ENCODE results near the gene SDK1. TPM values are rescaled to one million over a fixed set of nuclear protein-coding genes. Genes with fewer than 3 reads are reported as not detected.

The SDK1 gene
- polyA plus RNA-seq, 1 donor: 3.6 TPM

DNA sequence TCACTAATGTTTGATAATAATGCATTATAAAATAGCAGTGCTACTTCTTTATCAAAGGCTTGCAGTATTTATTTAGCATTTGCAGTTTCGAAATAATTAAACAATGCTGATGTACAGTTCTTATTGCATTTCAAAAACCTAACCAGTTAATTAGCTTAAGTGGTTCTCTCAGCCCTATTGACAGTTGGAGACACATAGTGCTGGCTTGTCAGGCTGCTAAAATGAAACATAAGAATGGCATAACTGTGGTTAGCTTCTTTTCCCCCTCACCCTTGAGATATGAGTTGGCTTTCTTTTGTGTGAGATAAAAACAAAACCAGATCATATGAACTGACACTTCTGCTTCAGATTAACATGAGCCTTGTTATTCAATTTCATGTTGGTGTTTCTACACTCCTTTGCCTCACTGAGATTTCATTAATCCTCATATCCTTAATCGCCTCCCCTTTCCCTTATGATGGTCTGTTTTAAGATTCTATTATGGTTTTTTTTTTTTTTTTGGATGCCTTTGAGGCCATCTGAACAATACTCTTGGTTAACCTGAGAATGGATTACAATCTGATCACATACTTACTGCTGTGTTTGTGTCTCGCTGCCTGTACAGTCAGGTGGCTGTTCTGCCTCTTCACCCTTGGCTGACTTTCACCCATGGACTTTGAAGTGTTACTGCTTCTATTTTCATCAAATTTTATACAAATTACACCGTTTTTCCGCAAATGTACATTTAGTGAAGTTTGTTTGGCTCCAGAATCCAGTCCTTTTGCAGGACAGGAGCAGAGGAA lies 108.0 kb downstream of the SDK1 start:
- DNase-seq: no peak

DNA sequence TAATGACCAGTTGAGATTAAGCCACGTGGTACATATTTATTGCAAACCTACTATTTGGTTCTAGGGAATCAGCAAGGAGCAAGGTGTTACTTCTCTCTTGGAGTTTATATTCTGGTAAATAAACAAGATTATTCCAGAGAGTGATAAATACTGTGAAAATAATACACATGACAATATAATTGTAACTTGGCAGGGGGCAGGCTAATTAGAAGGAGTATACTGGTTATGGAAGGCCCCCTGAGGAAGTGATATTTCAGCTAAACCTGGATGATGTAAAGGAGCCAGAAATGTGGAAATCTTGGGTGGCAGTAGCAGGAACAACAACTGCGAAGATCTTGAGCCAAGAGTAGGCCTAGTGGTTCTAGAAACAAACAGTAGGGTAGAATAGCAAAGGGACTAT lies 111.8 kb downstream of the SDK1 start:
- no peak for DNase-seq

DNA sequence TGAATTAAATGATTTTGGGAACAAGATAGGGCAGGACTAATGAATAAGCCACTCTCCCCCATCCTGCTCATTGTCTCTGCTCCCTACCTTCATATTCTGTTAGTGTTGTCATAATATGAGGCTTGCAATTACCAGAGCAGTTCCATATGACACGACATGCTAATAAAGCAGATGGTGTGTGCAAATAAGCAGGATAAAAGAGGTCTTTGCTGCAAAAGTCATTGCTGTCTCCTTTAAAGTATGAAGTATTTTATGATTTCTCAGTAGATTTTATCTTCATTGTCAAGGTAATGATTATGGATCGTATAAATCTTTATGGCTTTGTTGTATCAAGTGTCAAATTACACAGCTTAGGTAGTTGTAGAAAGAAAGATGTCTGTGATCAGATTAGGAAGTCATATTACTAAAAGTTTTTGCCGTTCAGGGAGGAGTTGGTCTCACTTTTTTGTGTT lies 114.8 kb downstream of the SDK1 start:
- DNase-seq: no peak

DNA sequence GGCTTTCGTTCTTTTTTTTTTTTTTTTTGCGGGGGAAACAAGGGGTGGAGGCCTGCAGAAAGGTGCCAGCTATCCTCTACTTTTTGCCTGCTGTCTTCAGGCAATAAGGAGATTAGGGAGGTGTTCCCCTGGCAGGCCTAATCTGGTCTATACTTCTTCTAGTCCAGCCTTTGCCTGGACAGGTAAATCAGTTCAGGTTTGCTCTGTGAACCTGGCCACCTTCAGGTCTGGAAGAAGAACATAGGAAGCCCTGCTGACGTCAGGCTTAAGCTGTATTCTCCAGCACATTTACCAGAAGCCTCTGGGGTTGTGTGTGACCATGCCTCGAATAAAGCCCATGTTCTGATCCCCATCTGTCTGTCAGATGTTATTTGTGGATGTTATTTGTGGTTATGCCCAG lies 115.4 kb downstream of the SDK1 start:
- DNase-seq: no peak

DNA sequence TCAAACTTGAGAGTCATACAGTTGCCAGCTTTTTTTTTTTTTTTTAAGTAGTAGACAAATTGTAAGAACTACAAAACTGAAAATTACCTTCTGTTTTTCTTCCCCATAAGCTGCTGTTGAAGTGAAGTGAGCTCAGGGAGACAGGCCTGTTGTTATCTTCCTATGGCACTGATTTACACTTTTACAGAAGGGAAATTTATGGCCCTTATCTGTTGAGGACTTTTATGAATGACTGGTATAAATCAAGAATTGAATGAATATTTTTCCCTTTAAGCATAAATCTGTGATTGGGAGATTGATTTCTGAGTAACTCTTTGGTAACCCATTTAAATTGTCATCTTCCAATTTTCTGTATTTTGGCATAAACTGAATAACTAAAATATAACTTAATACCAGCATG lies 124.0 kb downstream of the SDK1 start:
- no peak for DNase-seq

DNA sequence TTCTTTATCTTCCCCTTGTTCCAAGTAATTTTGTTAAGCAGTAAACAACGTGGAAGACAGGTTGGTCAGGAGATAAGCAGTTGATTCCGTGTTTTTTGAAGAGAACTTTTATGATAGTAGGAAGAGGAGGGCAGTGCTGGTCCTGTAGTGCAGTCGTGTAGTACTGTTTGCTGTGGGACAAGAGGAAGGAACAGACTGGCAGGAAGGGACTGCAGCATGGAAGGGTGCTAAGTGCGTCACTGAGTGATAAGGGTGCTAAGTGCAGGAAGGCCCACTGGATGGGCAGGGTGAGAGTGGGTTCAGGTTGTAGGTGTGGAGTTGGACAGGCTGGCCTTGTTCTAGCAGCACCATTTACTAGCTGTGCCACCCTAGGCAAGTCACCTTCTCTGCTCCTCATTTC lies 125.0 kb downstream of the SDK1 start:
- DNase-seq: no peak

DNA sequence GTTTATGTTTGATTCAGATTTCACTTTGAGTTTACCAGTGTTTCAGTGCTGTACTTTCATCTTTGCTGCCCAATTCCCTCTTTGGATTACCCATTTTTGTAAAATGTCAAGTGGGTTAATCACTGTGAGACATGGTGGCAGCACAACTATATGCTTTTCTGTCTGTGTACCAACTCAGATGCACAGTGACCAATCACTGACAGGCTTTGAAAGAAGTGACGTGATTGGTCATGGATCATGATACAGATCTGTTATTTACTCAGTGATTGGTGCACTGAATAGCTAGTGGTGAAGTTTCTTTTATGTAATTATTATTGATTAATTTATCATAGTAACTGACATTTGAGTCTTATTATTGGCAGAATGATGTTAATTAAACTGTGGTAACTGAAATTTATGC lies 126.9 kb downstream of the SDK1 start:
- no peak for DNase-seq

DNA sequence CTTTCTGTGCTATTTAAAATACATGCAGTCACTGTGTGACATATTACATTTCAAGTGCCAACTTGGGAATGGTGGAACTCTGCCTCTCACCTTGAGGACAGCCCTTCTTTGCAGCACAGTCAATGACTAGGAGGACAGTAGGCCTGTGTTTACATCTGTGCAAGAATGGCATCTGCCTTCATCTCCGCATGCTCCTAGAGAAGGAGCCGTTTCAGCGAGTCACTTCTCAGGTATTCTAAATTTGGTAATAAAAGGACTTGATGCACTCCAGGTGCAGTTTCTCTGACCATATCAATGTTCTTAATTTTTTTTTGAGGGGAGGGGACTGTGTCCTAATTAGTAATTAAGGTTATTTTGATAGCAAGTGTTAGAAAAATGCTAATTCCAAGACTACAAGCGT lies 128.9 kb downstream of the SDK1 start:
- no peak for DNase-seq

DNA sequence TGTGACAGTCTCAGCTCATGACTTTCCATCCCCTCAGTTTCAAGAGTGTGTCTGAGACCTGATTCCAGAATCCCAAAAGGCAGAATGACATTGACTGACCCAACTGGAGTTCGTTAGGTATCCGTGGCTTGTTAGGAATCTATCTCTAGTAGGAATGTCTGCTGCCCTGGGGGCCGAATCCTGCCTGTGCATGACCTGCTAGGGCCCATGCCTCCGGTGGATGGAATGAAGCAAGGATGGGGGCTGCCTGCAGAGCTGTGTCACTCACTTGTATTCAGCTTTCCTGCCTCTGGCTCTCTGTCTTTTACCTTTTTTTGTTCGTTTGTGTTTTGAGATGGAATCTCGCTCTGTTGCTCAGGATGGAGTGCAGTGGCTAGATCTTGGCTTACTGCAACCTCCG lies 129.5 kb downstream of the SDK1 start:
- no peak for DNase-seq

DNA sequence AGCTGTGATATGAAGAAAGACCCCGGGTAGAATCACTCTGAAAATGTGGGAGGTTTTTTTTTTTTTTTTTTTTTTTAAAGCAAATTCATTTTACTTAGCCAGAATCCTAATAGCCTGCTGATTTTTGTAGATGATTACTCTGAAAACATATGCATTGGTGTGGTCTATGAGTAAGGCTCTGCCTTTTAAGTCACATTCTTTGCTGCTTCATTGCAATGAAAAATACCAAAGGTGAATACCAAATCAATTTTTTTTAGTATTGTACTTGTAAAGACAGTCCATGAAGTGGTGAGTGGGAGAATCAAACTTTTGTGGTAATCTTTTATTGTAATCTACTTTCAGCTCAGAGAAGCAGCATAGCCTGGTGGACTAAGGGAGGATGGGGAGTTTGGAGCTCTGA lies 130.3 kb downstream of the SDK1 start:
- DNase-seq: no peak

DNA sequence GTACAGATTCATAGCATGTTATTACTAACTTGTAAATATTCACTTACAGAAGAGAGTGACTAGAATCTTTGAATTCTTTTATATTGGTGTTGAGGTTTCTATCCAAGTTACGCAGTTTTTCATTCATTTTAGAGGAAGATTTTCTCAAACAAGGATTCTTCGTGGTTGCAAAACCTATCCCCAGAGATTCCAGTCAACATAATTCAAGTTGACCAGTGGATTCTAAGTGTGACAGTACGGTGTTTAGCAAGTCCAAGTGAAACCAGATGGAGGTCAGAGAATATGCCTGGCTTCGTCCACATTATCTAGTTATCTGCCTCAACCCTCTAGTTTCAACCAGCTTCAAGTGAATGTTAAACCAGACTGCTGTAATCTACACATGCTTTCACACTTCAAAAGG lies 131.9 kb downstream of the SDK1 start:
- no peak for DNase-seq

DNA sequence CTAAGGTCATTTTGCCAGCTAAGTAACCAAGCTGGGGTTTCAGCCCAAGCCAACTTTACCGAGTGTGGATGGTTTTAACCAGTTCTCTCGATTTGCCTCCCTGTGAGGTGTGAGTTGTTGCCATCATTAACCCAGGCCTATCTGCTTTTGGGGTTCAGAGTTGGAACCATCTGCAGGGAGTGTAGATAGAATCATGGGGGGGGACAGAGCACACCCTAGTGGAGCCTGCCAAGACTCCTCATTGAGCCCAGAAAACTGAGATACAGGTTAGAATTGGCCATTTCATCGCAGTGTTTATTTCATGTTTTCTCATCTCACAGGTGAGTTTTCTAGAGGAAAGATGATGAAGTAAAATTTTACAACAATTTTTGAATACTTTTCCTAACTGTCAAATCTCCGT lies 133.6 kb downstream of the SDK1 start:
- DNase-seq: no peak

DNA sequence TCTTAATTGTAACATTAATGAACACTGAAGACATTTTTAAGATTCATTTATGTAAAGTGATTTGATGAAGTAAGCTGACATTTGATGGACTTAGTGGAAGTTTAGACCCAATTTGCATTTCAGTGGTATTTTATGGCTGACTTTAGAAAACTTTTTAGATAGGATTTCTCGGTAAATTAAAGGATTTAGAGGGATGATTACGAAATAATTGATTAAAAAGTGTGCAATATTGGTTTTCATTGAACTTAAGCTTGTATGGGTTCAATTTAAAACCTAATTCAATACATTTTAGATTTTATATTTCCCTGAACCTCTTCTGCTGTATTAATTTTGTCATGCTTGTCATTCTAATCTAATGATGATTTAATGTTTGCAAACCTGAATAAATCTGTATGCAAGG lies 135.1 kb downstream of the SDK1 start:
- DNase-seq: no peak

DNA sequence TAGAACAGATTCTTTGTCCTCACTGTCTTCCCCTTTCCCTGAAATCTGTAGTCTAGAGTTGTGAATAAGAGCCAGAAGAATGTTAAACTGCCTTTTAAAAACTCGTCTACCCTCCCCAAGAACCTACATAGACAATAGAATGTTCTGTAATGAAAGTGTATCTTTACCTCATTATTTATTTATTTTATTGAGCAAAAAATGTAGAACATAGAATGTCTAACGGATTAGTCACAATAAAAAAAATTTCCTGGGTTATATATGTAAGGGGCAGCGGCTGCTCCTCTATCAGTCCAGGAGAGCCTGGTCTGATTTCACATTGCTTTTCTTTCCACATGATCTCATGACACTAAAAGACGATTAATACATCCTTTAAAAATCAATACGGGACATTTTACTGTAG lies 135.7 kb downstream of the SDK1 start:
- no peak for DNase-seq

DNA sequence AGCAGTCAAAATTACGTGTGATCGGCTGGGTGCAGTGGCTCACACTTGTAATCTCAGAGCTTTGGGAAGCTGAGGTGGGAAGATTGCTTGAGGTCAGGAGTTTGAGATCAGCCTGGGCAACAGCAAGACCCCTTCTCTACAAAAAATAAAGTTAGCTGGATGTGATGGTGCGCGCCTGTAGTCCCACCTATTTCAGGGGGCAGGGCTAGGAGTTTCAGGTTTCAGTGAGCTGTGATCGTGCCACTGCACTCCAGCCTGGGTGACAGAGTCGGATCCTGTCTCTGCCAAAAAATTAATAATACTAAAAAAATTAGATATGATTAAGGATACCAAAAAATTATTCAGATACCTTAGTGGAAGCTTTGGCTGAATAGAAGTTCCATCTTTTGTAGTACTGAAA lies 136.4 kb downstream of the SDK1 start:
- DNase-seq: no peak

DNA sequence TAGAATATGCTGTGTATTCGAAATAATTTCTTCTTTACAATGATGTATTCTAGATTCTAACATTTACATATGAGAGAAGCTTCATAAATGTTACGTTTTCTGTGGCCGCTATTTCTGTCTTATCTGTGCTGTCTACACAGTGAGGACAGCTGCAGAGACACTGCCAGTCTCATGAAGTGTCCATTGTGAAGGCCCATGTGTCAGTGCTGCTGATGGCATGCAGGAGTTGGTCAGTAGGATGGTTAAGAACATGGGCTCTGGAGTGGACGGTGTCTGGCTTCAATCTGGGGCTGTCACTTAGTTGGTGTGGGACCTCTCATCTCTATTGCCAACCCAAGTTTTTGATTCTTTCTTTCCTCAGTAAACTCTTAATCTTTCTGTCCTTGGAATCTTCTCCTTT lies 137.3 kb downstream of the SDK1 start:
- DNase-seq: no peak

DNA sequence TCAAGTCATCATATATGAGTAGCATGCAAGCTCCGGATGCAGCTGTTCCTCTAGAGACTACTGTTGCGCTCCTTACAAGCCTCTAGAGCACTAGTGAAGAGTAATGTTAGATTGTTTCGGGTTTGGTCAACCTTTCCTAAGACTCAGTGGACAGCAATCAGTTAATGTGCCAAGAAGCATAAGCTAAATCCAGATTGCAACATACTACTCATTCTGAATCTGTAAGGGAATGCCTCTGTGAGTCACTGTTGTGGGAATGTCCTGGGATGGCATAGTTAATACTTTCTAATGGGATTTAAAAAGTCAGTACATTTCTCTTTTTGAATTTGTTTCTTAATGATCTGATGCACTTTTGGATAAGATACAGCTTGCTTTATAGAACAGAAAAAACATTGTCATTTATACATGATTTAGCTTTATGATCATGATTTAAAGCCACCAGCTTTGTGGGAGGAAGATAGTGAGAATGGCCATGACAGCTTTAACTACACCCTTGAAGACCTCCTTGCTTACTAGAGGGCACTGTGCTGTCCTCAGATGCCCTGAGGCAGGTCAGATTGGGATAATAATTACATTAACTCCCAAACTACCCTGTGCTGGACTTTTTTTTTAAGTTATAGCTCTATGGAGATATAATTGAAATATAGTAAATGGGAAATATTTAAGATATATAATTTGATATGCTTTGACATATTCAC lies 138.4 kb downstream of the SDK1 start:
- DNase-seq: no peak

DNA sequence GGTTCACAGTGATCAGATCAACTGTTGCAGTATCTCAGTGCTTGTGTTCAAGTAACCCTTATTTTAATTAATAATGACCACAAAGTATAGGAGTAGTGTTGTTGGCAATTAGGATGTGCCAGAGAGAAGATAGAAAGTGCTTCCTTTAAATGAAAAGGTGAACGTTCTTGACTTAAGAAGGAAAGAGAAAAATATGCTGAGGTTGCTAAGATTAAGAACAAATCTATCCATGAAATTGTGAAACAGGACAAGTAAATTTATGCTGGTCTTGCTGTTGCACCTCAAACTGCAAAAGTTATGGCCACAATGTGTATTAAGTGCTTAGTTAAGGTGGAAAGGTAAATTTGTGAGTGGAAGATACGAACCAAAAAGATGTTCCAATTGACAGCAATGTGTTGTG lies 139.5 kb downstream of the SDK1 start:
- no peak for DNase-seq

DNA sequence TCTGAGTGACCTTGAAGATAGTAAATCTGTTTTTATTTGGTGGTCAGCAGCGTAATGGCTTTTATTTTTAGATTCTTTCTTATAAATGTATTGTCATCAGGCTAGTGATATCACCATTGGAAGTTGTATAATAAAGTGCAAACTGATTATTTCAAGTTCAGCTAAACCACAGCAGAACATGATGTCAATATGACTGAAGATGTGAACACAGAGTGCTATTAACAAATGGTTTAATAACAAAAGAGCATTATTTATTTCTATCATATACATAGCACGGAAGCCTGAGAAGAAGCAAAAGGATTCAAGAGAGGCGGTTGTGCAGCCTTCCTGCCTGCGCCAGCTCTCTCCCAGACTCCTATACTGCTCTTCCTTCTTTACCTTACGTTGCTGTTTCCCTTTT lies 142.7 kb downstream of the SDK1 start:
- no peak for DNase-seq

DNA sequence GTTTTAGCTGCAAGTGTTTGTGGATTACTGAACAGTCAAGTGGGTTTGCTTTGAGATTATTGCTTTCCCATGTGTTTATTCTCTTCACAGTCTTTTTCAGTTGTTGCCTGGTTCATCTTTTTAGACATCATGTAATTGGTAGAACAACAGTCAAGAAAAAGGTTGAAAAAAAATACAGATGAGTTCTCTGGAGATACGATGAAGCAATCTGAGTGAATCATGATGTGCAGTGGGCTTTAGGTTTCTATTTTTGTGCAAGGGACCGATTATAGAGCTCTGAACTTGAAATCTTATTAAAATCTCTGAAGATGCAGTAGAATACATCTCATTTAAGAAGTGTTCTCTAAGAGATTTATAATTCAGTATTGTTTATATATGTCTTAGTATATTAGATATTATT lies 145.7 kb downstream of the SDK1 start:
- DNase-seq: no peak

DNA sequence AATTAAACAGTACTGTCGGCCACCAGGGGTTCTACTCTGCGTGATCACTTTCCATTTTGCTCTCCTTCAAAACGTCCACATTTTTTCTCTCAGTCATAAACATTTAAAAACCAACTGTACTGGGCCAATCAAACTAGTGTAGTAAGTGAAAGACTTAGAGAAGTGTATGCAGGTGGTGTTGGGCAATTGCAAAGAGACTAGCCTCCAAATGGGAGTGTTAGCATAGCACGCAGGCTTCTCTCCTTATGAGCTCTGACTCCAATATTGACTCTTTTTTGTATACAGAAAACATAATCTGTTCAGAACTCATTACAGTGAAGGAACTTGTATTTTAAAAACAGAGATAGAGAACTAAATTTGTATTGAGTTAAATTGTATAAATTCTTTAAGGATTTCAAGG lies 150.6 kb downstream of the SDK1 start:
- DNase-seq: no peak

DNA sequence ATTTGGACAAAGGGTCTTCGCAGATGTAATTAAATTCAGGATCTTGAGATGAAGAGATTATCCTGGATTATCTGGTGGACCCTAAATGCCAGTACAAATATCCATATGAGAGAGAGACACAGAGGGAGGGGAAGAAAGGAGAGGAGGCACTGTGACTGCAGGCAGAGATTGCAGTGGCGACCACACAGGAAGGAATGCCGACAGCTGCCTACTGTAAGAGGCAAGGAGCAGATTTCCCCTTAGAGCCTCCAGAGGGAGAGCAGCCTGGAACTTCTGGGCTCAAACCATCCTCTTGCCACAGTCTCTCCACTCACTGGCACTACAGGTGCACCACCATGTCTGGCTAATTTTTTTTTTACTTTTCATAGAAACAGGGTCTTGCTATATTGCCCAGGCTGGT lies 152.3 kb downstream of the SDK1 start:
- no peak for DNase-seq

DNA sequence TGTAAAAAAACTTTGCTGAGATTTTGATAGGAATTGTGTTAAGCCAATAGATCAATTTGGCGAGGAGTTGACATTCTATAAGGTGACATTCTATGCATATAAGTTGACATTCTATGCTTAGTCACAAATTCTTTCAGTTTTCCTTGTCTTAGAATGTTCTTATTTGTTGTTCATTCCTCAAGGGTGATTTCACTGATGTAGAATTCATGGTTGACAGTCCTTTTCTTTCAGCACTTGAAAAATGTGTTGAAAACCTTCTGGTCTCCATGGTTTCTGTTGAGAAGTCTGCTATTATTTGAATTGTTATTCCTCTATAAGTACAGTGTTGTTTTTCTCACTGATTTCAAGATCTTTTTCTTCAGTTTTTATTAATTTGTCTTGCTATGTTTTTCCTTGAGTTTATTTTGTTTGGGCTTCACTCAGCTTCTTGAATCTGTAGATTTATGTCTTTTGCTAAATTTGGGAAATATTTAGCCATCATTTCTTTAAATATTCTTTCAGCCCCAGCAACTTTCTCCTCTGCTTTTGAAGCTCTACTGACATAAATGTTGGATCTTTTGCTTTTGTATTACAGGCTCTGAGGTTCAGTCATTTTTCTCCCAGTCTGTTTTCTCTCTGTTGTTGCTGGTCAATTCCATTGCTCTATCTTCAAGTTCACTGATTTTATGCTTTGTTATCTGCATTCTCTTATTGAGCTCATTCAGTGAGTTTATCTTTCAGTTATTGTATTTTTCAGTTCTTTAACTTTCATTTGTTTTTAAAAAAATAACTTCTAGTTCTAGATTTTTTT lies 154.9 kb downstream of the SDK1 start:
- no peak for DNase-seq

DNA sequence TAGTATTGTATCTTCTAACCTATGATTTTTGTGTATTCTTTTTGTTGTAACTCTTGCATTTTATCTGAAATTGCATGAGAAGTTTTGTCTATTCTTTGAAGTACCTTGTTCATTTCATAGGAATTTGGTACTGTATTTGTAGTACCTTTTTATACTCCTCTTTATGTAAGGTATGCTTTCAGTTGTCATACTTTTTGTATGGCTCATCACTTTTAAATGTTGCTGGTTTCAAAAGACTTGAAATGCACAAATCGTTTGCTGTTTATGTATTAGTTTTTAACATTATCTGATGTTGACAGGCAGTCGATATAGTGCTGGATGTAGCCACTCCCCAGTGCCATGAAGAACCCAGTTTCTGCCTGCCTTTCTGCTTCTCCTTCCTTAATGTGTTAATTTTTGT lies 158.1 kb downstream of the SDK1 start:
- no peak for DNase-seq

All from hindlimb muscle (tissue), 1 donor.